PC-3 (cell line): ENCODE measurements around the gene CD28. TPM values are rescaled to one million over a fixed set of nuclear protein-coding genes. Genes with fewer than 3 reads are reported as not detected.

ENCODE experiments used
- ATAC-seq: fragments of 200-7000 bp; cut with Tn5 transposase; 2 replicates; pipeline ENCODE4 v1.9.1; 2020; ENCODE audit warnings: mild to moderate bottlenecking, moderate library complexity
- BruUV-seq: library from RNA; stranded (reverse); fragments of 400-500 nt; replicated peaks from 2 replicates; lab custom pipeline; 2021; lab: Mats Ljungman, UMichigan
- CTCF ChIA-PET: fragments of 300-600 bp; sonication (Branson Sonifier 250); formaldehyde crosslinking; loops from one replicate; lab custom pipeline; 2022; ENCODE audit warnings: antibody characterized with exemption; lab: Charles Lee
- POLR2A ChIA-PET: fragments of 300-600 bp; sonication (Branson Sonifier 250); formaldehyde crosslinking; loops from one replicate; lab custom pipeline; 2022; ENCODE audit warnings: antibody characterized with exemption; ENCODE audit not compliant: unreplicated experiment; lab: Charles Lee
- DNase-seq: peaks from one replicate; pipeline ENCODE4 v3.0.0-alpha.2; 2015
- H2AFZ ChIP-seq: fragments of 300-600 bp; sonication (generic); 2 replicates; pipeline ENCODE4 v1.6.0; 2016; ENCODE audit warnings: antibody characterized with exemption, low read length
- H3F3A ChIP-seq: fragments of 300-600 bp; sonication (generic); one replicate; pipeline ENCODE4 v1.6.0; 2017; ENCODE audit warnings: antibody characterized with exemption, low read length, control low read depth, mild to moderate bottlenecking; ENCODE audit not compliant: unreplicated experiment
- H3K27ac ChIP-seq: fragments of 300-600 bp; sonication (generic); 2 replicates; pipeline ENCODE4 v1.5.1; 2016; ENCODE audit warnings: mild to moderate bottlenecking, low read length
- H3K27me3 ChIP-seq: fragments of 300-600 bp; sonication (generic); 2 replicates; pipeline ENCODE4 v1.6.1; 2016; ENCODE audit warnings: low read length, mixed read lengths
- H3K36me3 ChIP-seq: fragments of 300-600 bp; sonication (generic); 2 replicates; pipeline ENCODE4 v1.6.1; 2016; ENCODE audit warnings: low read depth, mixed run types, low read length, mixed read lengths
- H3K4me1 ChIP-seq: fragments of 300-600 bp; sonication (generic); 2 replicates; pipeline ENCODE4 v1.5.1; 2016; ENCODE audit warnings: low read length; ENCODE audit not compliant: insufficient read depth
- H3K4me2 ChIP-seq: fragments of 300-600 bp; sonication (generic); 2 replicates; pipeline ENCODE4 v1.6.0; 2016; ENCODE audit warnings: low read length
- H3K4me3 ChIP-seq: fragments of 300-600 bp; sonication (generic); 2 replicates; pipeline ENCODE4 v1.5.1; 2016; ENCODE audit warnings: mild to moderate bottlenecking, low read length, mixed read lengths
- H3K79me2 ChIP-seq: fragments of 300-600 bp; sonication (generic); 2 replicates; pipeline ENCODE4 v1.6.1; 2017; ENCODE audit warnings: low read length, mixed read lengths
- H3K9ac ChIP-seq: fragments of 300-600 bp; sonication (generic); 2 replicates; pipeline ENCODE4 v1.6.0; 2016; ENCODE audit warnings: mild to moderate bottlenecking, low read length
- H3K9me2 ChIP-seq: fragments of 300-600 bp; sonication (generic); replicated peaks from 2 replicates; pipeline ENCODE4 v1.6.1; 2016; ENCODE audit warnings: mixed run types, low read length, mixed read lengths
- H3K9me3 ChIP-seq: fragments of 300-600 bp; sonication (generic); 2 replicates; pipeline ENCODE4 v1.6.1; 2016; ENCODE audit warnings: low read length, mixed read lengths
- H4K20me1 ChIP-seq: fragments of 300-600 bp; sonication (generic); 2 replicates; pipeline ENCODE4 v1.6.1; 2016; ENCODE audit warnings: low read length, mixed read lengths
- EZH2 ChIP-seq: fragments of 300-600 bp; sonication (generic); IDR thresholded peaks from one replicate; pipeline ENCODE4 v1.6.1; 2017; ENCODE audit warnings: antibody characterized with exemption, mild to moderate bottlenecking, low read length; ENCODE audit not compliant: unreplicated experiment
- EZH2phosphoT487 ChIP-seq: fragments of 300-600 bp; sonication (generic); IDR thresholded peaks from 2 replicates; pipeline ENCODE4 v1.6.1; 2018; ENCODE audit warnings: mild to moderate bottlenecking, antibody characterized with exemption, low read length, borderline replicate concordance
- intact Hi-C: fragments of 100-400 bp; cut with micrococcal nuclease; formaldehyde crosslinking; loops from 2 replicates; pipeline ENCODE4 v1.9.0; 2023
- total RNA-seq: library from RNA; depleted of rRNA; stranded (reverse); fragments of >200 nt; gene quantifications from 2 replicates; pipeline ENCODE4 v1.2.3, GENCODE V29; 2014
- TF ChIP-seq, protein P1 (sequence below): fragments of 300-600 bp; sonication (generic); conservative IDR thresholded peaks from 2 replicates; pipeline ENCODE4 v1.5.1; 2017; ENCODE audit warnings: antibody characterized with exemption, low read depth, mild to moderate bottlenecking, low read length

The CD28 gene
- total RNA-seq, 1 experiment from 2014 or later: not detected

DNA sequence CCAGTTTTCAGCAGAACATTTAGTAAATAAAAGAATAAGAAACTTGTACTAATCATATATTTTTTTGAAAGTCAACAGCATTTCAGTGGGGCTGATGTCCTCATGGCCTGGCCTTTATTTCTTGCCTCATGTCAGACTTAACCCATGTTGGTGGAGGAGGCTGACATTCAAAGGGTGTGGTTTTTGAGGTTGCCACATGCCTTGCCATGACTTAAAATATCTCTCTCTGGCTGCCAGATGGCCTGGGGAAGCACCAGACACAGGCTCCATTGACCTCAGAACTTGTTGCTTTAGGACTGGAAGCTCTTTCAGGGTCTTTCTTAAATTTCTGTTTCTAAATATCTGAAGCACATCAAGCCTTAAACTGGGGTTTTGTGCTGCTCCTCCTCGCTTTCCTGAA is 32.5 kb upstream of the CD28 start:
- ChIA-PET POLR2A (no interaction called here), CTCF (no interaction called here)
- Histone ChIP-seq H2AFZ (no peak overlapping the region), H3K9ac (no peak overlapping the region), H3K9me2 (no peaks in the 10 kb centered on the region), H3K27ac (no peak overlapping the region), H3K79me2 (no peaks in the 10 kb centered on the region), H3K36me3 (no peaks in the 10 kb centered on the region), H3K4me3 (no peak overlapping the region), H3F3A (no peaks in the 10 kb centered on the region), H3K9me3 (no peaks in the 10 kb centered on the region), H3K4me1 (no peaks in the 10 kb centered on the region), H3K27me3 (no peaks in the 10 kb centered on the region), H4K20me1 (no peaks in the 10 kb centered on the region), H3K4me2 (no peak overlapping the region)
- DNase-seq (no peak), ATAC-seq (no peak)
- TF ChIP-seq EZH2 (no peak), EZH2phosphoT487 (no peak)
- TF ChIP-seq, protein P1, sequence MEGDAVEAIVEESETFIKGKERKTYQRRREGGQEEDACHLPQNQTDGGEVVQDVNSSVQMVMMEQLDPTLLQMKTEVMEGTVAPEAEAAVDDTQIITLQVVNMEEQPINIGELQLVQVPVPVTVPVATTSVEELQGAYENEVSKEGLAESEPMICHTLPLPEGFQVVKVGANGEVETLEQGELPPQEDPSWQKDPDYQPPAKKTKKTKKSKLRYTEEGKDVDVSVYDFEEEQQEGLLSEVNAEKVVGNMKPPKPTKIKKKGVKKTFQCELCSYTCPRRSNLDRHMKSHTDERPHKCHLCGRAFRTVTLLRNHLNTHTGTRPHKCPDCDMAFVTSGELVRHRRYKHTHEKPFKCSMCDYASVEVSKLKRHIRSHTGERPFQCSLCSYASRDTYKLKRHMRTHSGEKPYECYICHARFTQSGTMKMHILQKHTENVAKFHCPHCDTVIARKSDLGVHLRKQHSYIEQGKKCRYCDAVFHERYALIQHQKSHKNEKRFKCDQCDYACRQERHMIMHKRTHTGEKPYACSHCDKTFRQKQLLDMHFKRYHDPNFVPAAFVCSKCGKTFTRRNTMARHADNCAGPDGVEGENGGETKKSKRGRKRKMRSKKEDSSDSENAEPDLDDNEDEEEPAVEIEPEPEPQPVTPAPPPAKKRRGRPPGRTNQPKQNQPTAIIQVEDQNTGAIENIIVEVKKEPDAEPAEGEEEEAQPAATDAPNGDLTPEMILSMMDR: no peak
- no TSS peak for BruUV-seq
- intact Hi-C loops: no loop called here

DNA sequence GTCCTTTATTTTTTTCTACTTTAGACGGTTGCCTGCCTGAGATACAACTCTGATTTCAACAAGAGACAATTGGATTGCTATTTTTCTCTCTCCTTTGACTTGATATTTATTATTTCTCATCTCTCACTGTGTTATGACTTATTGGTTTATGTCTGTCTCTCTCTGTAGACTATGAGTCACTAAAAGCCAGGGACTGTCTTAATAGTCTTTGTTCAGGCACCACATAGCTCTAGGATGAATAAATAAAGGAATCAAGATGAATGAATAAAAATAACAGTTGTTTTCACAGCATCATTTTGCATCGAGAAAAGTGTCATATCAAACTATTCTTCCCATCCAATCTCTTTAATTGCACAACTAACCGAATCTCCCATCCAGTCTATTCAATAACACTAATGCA is 31.4 kb upstream of the CD28 start:
- TF ChIP-seq, protein P1: no peak
- no peak for TF ChIP-seq EZH2
- TF ChIP-seq EZH2phosphoT487: no peak
- intact Hi-C loops: no loop called here
- Histone ChIP-seq H3K4me3 (no peak overlapping the region), H3K36me3 (no peaks in the 10 kb centered on the region), H3F3A (no peaks in the 10 kb centered on the region), H3K79me2 (no peaks in the 10 kb centered on the region), H2AFZ (no peak overlapping the region), H3K9me3 (no peaks in the 10 kb centered on the region), H4K20me1 (no peaks in the 10 kb centered on the region), H3K27ac (no peak overlapping the region), H3K27me3 (no peaks in the 10 kb centered on the region), H3K9ac (no peak overlapping the region), H3K9me2 (no peaks in the 10 kb centered on the region), H3K4me2 (no peak overlapping the region), H3K4me1 (no peaks in the 10 kb centered on the region)
- DNase-seq: peak; percentile 18
- peak; percentile 57 for ATAC-seq
- ChIA-PET CTCF (no interaction called here), POLR2A (no interaction called here)
- no TSS peak for BruUV-seq

DNA sequence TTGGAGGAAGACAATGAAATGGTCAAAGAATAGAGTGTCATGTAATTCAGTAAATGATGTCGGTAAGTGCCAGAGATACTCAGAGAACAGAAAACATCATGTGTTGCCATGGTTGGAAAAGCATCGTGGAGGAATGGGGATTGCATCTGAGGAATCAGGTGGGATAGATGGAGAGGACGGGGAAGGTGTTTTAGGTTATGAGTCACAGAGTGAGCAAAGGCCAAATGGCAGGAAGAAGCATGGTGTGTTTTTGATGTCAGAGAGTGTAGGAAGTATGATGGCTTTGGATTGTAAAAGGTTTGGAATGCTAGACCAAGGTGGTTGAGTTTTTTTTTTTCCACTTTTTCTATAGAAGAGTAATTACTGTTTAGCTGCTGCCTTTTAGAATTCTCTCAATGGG is 27.5 kb upstream of the CD28 start:
- TF ChIP-seq EZH2phosphoT487 (no peak), EZH2 (no peak)
- TF ChIP-seq, protein P1: no peak
- no peaks in the 10 kb centered on the region for H3K79me2 ChIP-seq
- no peak overlapping the region for H3K4me3 ChIP-seq
- no peaks in the 10 kb centered on the region for H3K9me2 ChIP-seq
- H3K9me3 ChIP-seq: no peaks in the 10 kb centered on the region
- ATAC-seq: no peak
- BruUV-seq: no TSS peak
- CTCF ChIA-PET: no interaction called here
- no peak overlapping the region for H3K4me2 ChIP-seq
- no peak overlapping the region for H3K27ac ChIP-seq
- no peaks in the 10 kb centered on the region for H4K20me1 ChIP-seq
- intact Hi-C loops: no loop called here
- H3K9ac ChIP-seq: no peak overlapping the region
- peak; percentile 18 for DNase-seq
- POLR2A ChIA-PET: no interaction called here
- no peaks in the 10 kb centered on the region for H3F3A ChIP-seq
- H3K4me1 ChIP-seq: peaks cover 17% of the 10 kb centered on the region
- no peak overlapping the region for H2AFZ ChIP-seq
- no peaks in the 10 kb centered on the region for H3K36me3 ChIP-seq
- no peaks in the 10 kb centered on the region for H3K27me3 ChIP-seq
